AML-193 (cell line): Measurements from ENCODE around the gene SYCP2.

ENCODE experiments used
- DNase-seq, 2 experiments: peaks; one replicate each; lab custom pipeline; 2025; lab: John Stamatoyannopoulos, UW

The SYCP2 gene

GRCh38 chr20:59835057-59835447 lies 98.4 kb downstream of the SYCP2 start:
- no peak for DNase-seq

GRCh38 chr20:59832406-59833363 lies 100.8 kb downstream of the SYCP2 start:
- DNase-seq, result no peak

GRCh38 chr20:59831916-59832270 lies 101.5 kb downstream of the SYCP2 start:
- DNase-seq, result no peak

DNA sequence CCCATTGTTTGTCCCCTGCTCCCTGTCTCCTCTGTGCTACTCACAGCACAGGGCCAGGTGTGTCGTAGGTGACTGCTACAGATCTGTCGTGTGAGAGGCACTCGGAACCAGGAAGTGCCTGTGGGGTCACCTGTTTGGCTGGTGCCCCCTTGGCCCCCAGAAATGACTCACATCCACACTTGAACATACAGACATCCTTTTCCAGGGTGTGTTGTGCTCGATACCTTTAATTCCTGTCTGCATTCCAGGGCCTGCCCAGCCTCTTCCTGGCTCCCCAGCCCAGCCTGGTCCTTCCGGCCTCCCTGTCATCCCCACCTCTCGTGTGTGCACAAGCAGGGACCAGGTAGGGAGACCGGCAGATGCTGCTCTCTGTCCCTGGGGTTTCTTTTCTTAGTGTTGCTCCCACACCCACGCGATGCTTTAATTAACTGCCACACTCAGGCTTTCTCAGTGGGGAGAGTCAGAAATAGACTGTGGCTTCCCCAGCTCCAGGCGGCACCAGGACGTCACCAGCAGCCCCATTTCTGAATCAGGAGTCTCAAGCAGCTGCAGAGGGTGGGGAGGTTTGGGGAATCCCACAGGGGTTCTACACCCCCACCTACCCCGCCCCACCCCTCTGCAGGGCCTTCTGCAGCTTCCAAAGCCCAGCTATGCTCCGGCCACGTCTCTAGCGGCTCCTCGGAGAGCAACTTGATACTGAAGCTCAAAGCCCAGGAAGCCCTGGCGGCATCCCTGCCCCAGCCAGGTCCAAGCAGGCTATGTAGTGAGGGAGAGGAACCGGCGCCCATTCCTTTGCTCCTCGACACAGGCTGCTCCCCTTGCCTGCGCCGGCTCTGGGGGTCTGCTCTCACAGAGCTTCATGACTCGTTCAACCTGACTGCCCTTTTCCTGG lies 102.2 kb downstream of the SYCP2 start:
- no peak for DNase-seq

- DNase-seq, result no peak
Measured at GRCh38 chr20:59830665-59831023, 102.8 kb downstream of the SYCP2 start.

DNA sequence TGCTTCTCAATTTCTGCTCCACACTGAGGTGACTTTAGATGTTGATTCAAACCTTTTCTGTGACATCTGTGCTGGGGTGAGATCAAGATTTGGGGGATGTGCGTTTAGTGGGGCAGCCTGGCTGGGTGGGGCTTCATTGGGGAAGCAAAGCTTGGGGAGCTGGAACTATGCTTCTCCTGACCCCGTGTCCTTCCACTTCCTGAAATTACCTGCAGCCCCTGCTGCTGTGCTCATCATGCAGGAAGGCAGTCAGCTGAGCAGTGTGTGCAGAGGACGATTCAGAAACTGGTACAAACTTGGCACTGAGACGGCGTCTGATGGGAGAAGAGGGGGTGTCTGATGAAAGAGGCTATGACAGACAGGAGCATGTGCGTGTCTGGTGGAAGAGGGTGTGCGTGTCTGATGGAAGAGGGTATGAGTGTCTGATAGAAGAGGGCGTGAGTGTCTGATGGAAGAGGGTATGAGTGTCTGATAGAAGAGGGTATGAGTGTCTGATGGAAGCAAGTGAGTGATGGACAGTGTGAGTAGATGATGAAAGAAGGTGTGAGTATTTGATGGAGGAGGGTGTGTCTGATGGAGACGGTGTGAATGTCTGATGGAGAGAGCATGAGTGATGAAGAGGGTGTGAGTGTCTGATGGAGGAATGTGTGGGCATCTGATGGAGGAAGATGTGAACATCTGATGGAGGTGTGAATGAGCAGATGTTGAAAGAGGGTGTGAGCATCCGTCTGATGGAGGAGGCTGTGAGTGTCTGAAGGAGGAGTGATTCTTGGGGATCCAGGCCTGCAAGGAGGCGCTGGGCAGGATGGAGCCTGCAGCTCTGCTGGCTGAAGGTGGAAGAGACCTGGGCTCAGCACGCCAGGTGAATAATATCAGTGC lies 103.4 kb downstream of the SYCP2 start:
- DNase-seq, result no peak

DNA sequence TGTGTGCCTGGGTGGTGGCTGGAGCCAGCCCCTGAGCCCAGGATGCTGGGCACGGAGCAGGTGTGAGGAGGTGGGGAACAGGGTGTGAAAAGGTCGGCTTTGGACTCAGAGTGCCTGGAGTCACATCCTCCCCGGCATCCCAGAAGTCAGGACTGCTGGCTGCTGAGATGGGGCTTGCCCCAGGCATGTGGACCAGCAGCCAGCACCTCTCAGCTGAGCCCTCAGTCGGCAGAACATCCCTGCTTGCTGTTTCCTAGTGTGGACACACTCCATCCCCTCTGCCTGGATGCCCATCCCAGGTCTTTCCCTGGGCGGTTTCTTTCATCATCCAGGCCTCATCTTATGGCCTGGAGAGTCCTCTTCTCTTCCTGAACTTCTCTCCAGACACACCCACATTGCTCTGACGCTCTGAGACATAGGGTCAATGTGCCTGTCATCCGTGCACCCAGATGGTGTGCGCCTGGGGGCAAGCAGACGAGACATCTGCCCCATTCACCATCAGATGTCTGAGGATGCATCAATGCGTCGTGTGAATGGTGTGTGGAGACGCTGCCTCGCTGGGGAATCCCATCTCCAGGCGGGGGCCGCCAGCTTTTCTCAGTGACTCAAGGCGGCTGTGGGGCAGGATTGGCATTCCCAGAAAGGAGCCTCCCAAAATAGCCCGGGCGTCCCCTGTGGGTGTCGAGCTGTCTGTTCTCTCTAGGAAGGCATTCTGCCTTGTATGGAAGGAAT lies 104.2 kb downstream of the SYCP2 start:
- no peak for DNase-seq

GRCh38 chr20:59828125-59829053 lies 105.0 kb downstream of the SYCP2 start:
- DNase-seq, result no peak

DNA sequence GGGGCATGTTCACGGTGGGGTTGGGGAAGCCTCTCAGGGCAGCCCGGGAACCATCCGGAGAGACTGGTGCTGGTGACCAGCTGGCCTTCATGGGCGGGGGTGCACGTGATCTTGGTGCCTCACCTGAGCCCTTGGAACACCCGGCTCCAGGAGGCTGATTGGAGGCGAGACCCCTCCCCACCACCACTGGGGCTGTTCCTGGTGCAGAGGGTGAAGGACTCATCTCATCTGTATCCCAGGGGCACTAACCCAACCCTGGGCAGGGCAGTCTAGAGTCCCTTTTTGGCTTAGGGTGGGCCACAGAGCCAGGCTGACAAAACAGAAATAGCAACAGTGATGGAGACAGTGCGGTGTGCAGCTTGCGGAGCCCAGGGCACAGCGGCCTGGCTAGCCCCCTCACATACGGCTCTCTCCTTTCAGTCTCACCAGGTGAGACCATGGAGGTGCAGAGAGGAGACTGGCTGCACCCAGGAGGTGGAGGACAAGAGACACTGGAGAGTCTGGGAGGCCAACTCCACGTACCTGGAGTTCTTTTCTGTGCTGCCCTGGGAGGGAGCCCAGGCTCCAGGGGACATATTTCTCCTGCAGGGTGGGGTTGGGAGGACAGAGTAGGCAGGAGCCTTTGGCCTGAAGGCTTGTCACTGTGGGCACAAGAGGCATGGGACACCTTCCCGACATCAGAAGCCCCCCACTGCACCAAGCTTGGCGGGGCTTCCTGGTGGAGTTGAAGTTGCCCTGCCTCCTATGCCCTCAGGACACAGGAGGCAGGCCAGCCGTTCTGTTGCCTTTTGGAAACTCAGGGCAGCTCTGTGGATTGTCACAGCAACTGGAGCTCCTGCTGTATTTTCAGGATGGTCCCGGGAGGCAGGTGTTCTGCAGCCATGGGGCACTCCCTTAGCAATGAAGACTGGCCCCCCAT lies 106.0 kb downstream of the SYCP2 start:
- no peak for DNase-seq

DNA sequence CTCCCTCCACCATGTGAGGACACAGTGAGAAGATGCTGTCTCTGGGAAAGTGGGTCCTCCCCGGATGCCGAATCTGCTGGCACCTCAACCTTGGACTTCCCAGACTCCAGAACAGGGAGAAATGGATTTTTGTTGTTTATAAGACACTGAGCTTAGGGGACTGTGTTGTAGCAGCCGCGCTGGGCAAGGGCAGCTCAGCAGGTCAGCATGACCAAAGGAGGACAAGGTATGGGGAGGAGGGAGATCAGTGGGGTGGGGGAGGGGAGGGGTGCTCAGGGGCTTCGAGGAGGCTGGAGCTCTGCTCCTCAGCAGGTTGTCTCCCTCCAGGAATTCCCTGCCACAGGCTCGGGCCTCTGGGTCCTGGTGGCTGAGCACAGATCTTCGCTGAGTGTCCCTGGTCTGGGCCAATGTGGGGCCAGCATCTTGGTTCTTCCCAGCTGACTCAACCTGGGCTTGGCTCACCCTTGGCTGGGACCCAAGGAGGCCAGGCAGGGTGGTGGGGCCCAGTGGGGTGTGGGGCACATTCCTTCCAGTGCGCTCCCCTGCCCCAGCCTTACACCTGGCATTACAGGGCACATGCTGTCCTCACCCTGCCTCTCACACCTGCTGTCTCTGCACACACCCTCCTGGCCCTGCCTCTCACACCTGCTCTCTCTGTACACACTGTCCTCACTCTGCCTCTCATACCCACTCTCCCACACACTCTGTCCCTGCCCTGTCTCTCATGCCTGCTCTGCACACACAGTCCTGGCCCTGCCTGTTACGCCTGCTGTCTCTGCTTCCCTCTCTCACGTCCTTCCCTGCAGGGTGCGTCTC lies 107.3 kb downstream of the SYCP2 start:
- DNase-seq, result no peak

DNA sequence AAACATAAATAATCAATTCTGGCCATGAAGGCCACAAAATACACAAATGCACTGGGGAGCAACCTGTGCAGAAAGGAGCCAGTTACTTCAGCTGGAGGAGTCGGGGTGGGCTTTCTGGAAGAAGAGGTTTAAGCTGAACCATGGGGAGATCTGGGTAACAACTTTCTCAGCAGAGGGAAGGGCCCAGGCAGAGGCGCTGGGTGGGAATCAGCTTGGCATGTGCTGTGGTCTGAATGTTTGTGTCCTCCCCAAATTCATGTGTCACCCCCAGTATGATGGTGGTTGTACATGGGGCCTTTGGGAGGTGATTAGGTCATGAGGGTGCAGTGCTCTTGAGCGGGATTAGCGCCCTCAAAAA lies 107.9 kb downstream of the SYCP2 start:
- no peak for DNase-seq

DNA sequence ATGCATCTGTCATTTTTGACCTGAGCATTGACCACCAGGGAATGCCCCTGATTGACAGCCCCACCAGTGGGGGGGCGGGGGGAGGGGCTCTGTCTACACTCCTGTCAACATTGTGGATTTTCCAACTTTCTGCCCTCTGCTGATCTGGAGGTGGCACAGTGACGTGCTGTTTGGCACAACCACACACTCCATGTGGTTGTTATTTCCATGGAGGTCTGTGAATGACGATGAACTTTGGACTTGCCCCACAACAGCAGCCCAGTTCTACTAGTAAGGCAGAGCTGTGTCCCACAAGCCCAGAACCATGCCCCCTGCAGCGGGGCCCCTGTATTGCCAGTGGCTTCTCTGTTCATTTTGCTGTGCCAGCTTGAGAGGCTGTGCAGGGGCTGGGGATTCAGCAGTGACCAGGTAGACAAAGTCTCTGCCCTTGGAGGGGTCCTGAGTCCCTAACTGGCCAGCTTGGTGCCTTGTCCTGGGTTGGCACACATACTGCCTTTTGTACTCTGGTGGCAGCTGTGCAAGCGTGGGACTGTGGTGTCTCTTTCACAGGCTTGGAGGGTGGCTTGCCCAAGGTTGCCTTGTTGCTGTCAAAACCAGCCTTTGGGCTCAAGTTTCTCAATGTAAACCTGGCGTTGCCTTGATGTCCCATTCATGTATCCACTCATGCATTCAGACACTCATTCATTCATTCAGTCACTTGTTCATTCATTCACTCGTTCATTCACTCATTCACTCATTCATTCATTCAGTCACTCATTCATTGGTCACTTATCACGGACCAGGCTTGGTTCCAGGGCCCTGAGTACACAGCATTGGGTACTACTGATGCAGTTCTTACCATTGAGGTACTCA lies 108.5 kb downstream of the SYCP2 start:
- no peak for DNase-seq

DNA sequence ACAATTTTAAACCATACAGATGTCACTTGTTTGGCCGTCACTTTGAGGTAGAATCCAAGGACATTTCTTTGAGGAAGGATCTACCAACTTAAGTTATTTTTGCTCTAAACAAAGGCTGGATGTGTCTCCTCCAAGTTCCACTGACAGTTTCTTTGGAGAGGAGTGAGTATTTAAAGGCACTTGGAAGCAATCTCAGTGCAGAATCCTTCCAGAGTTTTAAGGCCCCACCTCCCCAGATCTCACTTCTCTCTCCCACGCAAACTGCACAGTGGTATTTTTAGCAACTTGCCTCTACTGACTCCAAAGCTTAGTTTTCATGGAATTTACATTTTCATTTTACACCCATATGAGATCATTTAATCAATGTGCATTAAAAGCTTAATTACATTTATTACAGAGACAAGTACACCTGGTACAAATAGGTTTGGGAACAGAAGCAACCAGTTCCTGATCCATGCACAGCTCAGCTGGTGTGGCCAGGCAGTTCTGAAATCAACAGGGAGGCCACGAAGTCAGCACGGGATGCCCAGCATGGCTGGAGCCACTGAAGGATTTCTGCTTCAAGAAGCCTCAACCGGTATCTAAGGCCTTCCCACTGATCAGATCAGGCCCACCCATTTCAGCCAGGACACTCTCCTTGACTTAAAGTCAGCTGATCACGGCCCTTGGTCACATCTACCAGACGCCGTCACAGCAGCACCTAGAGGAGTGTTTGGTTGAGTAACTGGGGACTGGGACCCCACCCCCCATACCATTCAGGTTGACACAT lies 109.8 kb downstream of the SYCP2 start:
- no peak for DNase-seq

DNA sequence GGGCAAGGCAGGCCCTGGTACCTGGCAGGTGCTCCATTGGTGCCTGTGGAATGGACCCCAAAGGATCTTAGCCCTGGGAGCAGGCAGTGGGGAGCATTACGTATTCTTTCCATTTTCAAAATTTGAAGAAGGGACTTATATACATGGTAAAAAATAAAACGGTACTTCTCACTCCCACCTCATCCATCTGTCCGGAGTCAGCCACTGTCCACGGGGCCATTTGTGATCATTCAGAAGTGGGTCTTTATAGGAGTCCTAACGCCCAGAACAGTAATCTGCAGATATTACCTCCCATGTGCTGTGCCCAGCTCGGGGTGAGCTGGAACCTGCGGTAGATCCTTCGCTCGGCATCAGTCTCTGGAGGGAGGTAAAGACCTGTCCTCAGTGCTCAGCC lies 110.4 kb downstream of the SYCP2 start:
- DNase-seq, result no peak

- DNase-seq, result no peak
Measured at GRCh38 chr20:59822291-59823029, 111.0 kb downstream of the SYCP2 start.

GRCh38 chr20:59821788-59822187 lies 111.6 kb downstream of the SYCP2 start:
- no peak for DNase-seq
